ENCODE measurements around the gene HMGN5.

GRCh38 chrX:81110286-81110685 lies 91.4 kb downstream of the HMGN5 start:
- no peak for TF ChIP-seq CTCF (IDR thresholded peaks at IDR 0.05)
- no peak for TF ChIP-seq POLR2A (IDR thresholded peaks at IDR 0.05)

Data from heart left ventricle (tissue), 13 donors.